Measurements from ENCODE around the gene LRRC7. TPM values are rescaled to one million over a fixed set of nuclear protein-coding genes. Genes with fewer than 3 reads are reported as not detected.
A peak's percentile ranks its signal among the peaks of the same experiment; 100 is the strongest.

Gene LRRC7
- polyA plus RNA-seq, 1 of the 3 experiments (the other 2 are of a cell fraction), result 0.02 TPM

GRCh38 chr1:69523032-69523431 lies 44.7 kb upstream of the LRRC7 start:
- Histone ChIP-seq H3K27me3 (ENCODE audit: insufficient read depth) (no peaks in the 10 kb centered on the region), H4K20me1 (ENCODE audit: insufficient read depth) (no peaks in the 10 kb centered on the region), H2AFZ (ENCODE audit: low read depth) (no peak overlapping the region; the same call in 1 of the 2 replicates), H3K36me3 (replicated peaks in 1 of 2; ENCODE audit: control insufficient read depth in 1 of 2, insufficient read depth in 2 of 2, low read length in 1 of 2) (no peaks in the 10 kb centered on the region), H3K9me3 (no peaks in the 10 kb centered on the region), H3K4me2 (no peak overlapping the region), H3K79me2 (ENCODE audit: insufficient read depth) (no peaks in the 10 kb centered on the region), H3K27ac (ENCODE audit: low read depth in 2 of 2, low read length in 1 of 2) (no peak overlapping the region), H3K9ac (no peak overlapping the region), H3F3A (replicated peaks; ENCODE audit: insufficient read depth) (no peaks in the 10 kb centered on the region), H3K4me3 (ENCODE audit: low read depth in 2 of 2, low read length in 1 of 2) (no peak overlapping the region), H3K4me1 (ENCODE audit: control insufficient read depth in 1 of 2, insufficient read depth in 2 of 2, low read depth in 1 of 2, low read length in 1 of 2) (no peaks in the 10 kb centered on the region), H3K9me2 (no peaks in the 10 kb centered on the region)
- DNase-seq, result no peak
- 24% methylated on average over 1 of the region's 1 CpG for WGBS (ENCODE audit: low lambda C conversion rate)
- TF ChIP-seq TCF12 (IDR thresholded peaks at IDR 0.05) (peak; percentile 20; the same call in 1 of the 2 replicates), MXI1 (IDR thresholded peaks at IDR 0.05; ENCODE audit: low read depth, low read length) (no peak)
- CTCF ChIA-PET, result no interaction called here
- POLR2A ChIA-PET, result no interaction called here

DNA sequence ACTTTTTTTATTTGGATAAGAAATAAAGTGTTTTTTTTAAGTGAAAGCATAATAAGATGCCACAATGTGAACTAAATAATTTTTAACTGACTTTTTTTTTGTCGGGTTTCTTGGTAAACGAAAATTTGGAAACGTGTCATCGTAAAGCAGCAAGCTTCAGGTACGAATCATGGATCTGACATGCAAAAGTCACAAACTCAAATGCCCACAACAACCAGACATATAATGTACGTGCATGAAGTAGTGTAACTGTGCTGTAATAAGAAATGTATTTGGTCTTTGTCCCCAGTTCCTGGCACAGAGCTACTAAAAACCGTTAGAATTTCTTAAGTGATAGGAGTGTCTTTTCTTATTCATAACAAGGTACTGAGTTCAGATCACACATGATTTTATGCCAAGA lies 44.3 kb upstream of the LRRC7 start:
- Histone ChIP-seq H3K4me2 (no peak overlapping the region), H3K36me3 (replicated peaks in 1 of 2; ENCODE audit: control insufficient read depth in 1 of 2, insufficient read depth in 2 of 2, low read length in 1 of 2) (no peaks in the 10 kb centered on the region), H3K27ac (ENCODE audit: low read depth in 2 of 2, low read length in 1 of 2) (no peak overlapping the region), H3K79me2 (ENCODE audit: insufficient read depth) (no peaks in the 10 kb centered on the region), H3K4me3 (ENCODE audit: low read depth in 2 of 2, low read length in 1 of 2) (no peak overlapping the region), H3K9me2 (no peaks in the 10 kb centered on the region), H3K9me3 (no peaks in the 10 kb centered on the region), H3K4me1 (ENCODE audit: control insufficient read depth in 1 of 2, insufficient read depth in 2 of 2, low read depth in 1 of 2, low read length in 1 of 2) (no peaks in the 10 kb centered on the region), H3F3A (replicated peaks; ENCODE audit: insufficient read depth) (no peaks in the 10 kb centered on the region), H3K9ac (no peak overlapping the region), H2AFZ (ENCODE audit: low read depth) (no peak overlapping the region), H4K20me1 (ENCODE audit: insufficient read depth) (no peaks in the 10 kb centered on the region), H3K27me3 (ENCODE audit: insufficient read depth) (no peaks in the 10 kb centered on the region)
- TF ChIP-seq GABPA (IDR thresholded peaks at IDR 0.05; ENCODE audit: low read depth) (no peak), RAD21 (IDR thresholded peaks at IDR 0.05; ENCODE audit: low read length) (no peak), MEF2A (IDR thresholded peaks at IDR 0.05; ENCODE audit: borderline replicate concordance, low read depth) (no peak), CHD2 (IDR thresholded peaks at IDR 0.05; ENCODE audit: low read length, partially characterized antibody) (no peak), EZH2phosphoT487 (IDR thresholded peaks at IDR 0.05; ENCODE audit: borderline replicate concordance, low read depth) (no peak), YY1 (IDR thresholded peaks at IDR 0.05; ENCODE audit: low read depth) (no peak), CTCF (IDR thresholded peaks at IDR 0.05) (no peak), FOXJ3 (CRISPR knock-in tag; IDR thresholded peaks at IDR 0.05) (no peak), TAF1 (IDR thresholded peaks at IDR 0.05; ENCODE audit: borderline replicate concordance, low read depth, low read length) (no peak), ELF1 (IDR thresholded peaks at IDR 0.05) (no peak), RFX5 (IDR thresholded peaks at IDR 0.05; ENCODE audit: low read length) (no peak), FOXM1 (IDR thresholded peaks at IDR 0.05; ENCODE audit: low read depth) (no peak), NFIC (IDR thresholded peaks at IDR 0.05; ENCODE audit: borderline replicate concordance) (no peak), SIN3A (IDR thresholded peaks at IDR 0.05; ENCODE audit: borderline replicate concordance, low read depth, low read length) (no peak)
- TF ChIP-seq, protein P1, sequence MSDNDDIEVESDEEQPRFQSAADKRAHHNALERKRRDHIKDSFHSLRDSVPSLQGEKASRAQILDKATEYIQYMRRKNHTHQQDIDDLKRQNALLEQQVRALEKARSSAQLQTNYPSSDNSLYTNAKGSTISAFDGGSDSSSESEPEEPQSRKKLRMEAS (IDR thresholded peaks at IDR 0.05; ENCODE audit: low read depth), result no peak
- TF ChIP-seq, protein P2, sequence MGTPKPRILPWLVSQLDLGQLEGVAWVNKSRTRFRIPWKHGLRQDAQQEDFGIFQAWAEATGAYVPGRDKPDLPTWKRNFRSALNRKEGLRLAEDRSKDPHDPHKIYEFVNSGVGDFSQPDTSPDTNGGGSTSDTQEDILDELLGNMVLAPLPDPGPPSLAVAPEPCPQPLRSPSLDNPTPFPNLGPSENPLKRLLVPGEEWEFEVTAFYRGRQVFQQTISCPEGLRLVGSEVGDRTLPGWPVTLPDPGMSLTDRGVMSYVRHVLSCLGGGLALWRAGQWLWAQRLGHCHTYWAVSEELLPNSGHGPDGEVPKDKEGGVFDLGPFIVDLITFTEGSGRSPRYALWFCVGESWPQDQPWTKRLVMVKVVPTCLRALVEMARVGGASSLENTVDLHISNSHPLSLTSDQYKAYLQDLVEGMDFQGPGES (IDR thresholded peaks at IDR 0.05; ENCODE audit: low read depth, low read length), result no peak
- TF ChIP-seq, protein P3, sequence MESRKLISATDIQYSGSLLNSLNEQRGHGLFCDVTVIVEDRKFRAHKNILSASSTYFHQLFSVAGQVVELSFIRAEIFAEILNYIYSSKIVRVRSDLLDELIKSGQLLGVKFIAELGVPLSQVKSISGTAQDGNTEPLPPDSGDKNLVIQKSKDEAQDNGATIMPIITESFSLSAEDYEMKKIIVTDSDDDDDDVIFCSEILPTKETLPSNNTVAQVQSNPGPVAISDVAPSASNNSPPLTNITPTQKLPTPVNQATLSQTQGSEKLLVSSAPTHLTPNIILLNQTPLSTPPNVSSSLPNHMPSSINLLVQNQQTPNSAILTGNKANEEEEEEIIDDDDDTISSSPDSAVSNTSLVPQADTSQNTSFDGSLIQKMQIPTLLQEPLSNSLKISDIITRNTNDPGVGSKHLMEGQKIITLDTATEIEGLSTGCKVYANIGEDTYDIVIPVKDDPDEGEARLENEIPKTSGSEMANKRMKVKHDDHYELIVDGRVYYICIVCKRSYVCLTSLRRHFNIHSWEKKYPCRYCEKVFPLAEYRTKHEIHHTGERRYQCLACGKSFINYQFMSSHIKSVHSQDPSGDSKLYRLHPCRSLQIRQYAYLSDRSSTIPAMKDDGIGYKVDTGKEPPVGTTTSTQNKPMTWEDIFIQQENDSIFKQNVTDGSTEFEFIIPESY (IDR thresholded peaks at IDR 0.05; ENCODE audit: borderline replicate concordance, low read depth), result no peak
- ChIA-PET POLR2A (no interaction called here), CTCF (no interaction called here)
- 48% methylated on average over 7 of the region's 7 CpGs for WGBS (ENCODE audit: low lambda C conversion rate)
- no peak for DNase-seq

Data from SK-N-SH (cell line).